HepG2 (cell line): ENCODE measurements around the gene STIP1. TPM values are rescaled to one million over a fixed set of nuclear protein-coding genes. Genes with fewer than 3 reads are reported as not detected.
A peak's percentile ranks its signal among the peaks of the same experiment; 100 is the strongest.

Experiments
- BORCS8-MEF2B ChIP-seq: sonication (generic); formaldehyde crosslinking; IDR thresholded peaks from 2 replicates; pipeline ENCODE4 v1.8.0; 2022; ENCODE audit warnings: mild to moderate bottlenecking, missing genetic modification reagents
- CENPT ChIP-seq: sonication (generic); formaldehyde crosslinking; IDR thresholded peaks from 2 replicates; pipeline ENCODE4 v1.8.0; 2022; ENCODE audit warnings: low read depth, mild to moderate bottlenecking, moderate library complexity, missing genetic modification reagents
- HMG20A ChIP-seq: IDR thresholded peaks from 2 replicates; pipeline ENCODE4 v1.6.1; 2016; ENCODE audit warnings: borderline replicate concordance
- KMT2B ChIP-seq: IDR thresholded peaks from 2 replicates; pipeline ENCODE4 v1.6.1; 2016; ENCODE audit warnings: missing genetic modification reagents, missing compliant biosample characterization
- NFAT5 ChIP-seq: sonication (generic); formaldehyde crosslinking; IDR thresholded peaks from 2 replicates; pipeline ENCODE4 v1.4.0; 2020; ENCODE audit warnings: missing genetic modification reagents
- NFE2 ChIP-seq: sonication (generic); formaldehyde crosslinking; IDR thresholded peaks from 2 replicates; pipeline ENCODE4 v1.4.0; 2020; ENCODE audit warnings: missing genetic modification reagents
- NFRKB ChIP-seq: fragments of 450-650 bp; IDR thresholded peaks from 2 replicates; pipeline ENCODE4 v1.6.1; 2017
- PAF1 ChIP-seq: IDR thresholded peaks from 2 replicates; pipeline ENCODE4 v1.6.1; 2016; ENCODE audit warnings: missing genetic modification reagents, missing compliant biosample characterization
- PRDM15 ChIP-seq: sonication (generic); formaldehyde crosslinking; IDR thresholded peaks from 2 replicates; pipeline ENCODE4 v1.4.0; 2020; ENCODE audit warnings: missing genetic modification reagents
- SALL1 ChIP-seq: sonication (generic); formaldehyde crosslinking; IDR thresholded peaks from 2 replicates; pipeline ENCODE4 v1.8.0; 2022; ENCODE audit warnings: mild to moderate bottlenecking, missing genetic modification reagents
- SPEN ChIP-seq: sonication (generic); formaldehyde crosslinking; IDR thresholded peaks from 2 replicates; pipeline ENCODE4 v1.5.1; 2020; ENCODE audit warnings: low read depth, mild to moderate bottlenecking, missing genetic modification reagents
- ZBTB7A ChIP-seq: sonication (generic); formaldehyde crosslinking; IDR thresholded peaks from 2 replicates; pipeline ENCODE4 v1.8.0; 2022; ENCODE audit warnings: mild to moderate bottlenecking, missing genetic modification reagents
- ZNF441 ChIP-seq: sonication (generic); formaldehyde crosslinking; IDR thresholded peaks from 2 replicates; pipeline ENCODE4 v1.7.0; 2021; ENCODE audit warnings: missing genetic modification reagents, borderline replicate concordance
- ZNF546 ChIP-seq: sonication (generic); formaldehyde crosslinking; conservative IDR thresholded peaks from 2 replicates; pipeline ENCODE4 v1.8.1; 2023; ENCODE audit warnings: mild to moderate bottlenecking, missing genetic modification reagents
- ZNF775 ChIP-seq: sonication (generic); formaldehyde crosslinking; IDR thresholded peaks from 2 replicates; pipeline ENCODE4 v1.4.0; 2020; ENCODE audit warnings: missing genetic modification reagents, mild to moderate bottlenecking, moderate library complexity, borderline replicate concordance
- polyA plus RNA-seq, 8 experiments: library from polyadenylated mRNA; depleted of rRNA in 3 of 8; stranded (reverse) in 7 of 8; unstranded in 1 of 8; fragments of >200 nt; fragmentation: Illumina TruSeq in 4 of 8; extraction: Trizol in 4 of 8; gene quantifications; 2 replicates each; pipeline versions ENCODE4 v1.2.1 to v1.2.3, GENCODE V29; 2011 to 2016; ENCODE audit warnings: low read depth in 4 of 8, missing spikeins in 1 of 8, mixed read lengths in 1 of 8; ENCODE audit not compliant: insufficient read depth in 1 of 8
- total RNA-seq, 5 experiments: library from RNA; depleted of rRNA; stranded (reverse); fragments of >200 nt; fragmentation: Illumina TruSeq; extraction: Trizol; gene quantifications; 2 replicates each; pipeline ENCODE4 v1.2.3, GENCODE V29; 2016; ENCODE audit warnings: low read depth in 1 of 5

STIP1 gene
- total and polyA plus RNA-seq, 2 of the 13 experiments (the other 11 are each of a cell fraction or from before 2014, with no cell fraction given), result 81.1 to 217 TPM

- no peak for TF ChIP-seq PAF1 (CRISPR knock-in tag)
- TF ChIP-seq KMT2B (CRISPR knock-in tag), result no peak
- no peak for TF ChIP-seq BORCS8-MEF2B (CRISPR knock-in tag)
- TF ChIP-seq CENPT (CRISPR knock-in tag), result no peak
- no peak for TF ChIP-seq ZBTB7A (CRISPR knock-in tag)
- peak; percentile 51; the same call in 1 of the 2 replicates for TF ChIP-seq SALL1
- no peak for TF ChIP-seq HMG20A (CRISPR knock-in tag)
- no peak for TF ChIP-seq NFRKB
- no peak for TF ChIP-seq PRDM15
- TF ChIP-seq ZNF441, result no peak
- no peak for TF ChIP-seq NFE2 (CRISPR knock-in tag)
- no peak for TF ChIP-seq NFAT5 (CRISPR knock-in tag)
- no peak for TF ChIP-seq ZNF546 (CRISPR knock-in tag)
- TF ChIP-seq ZNF775 (CRISPR knock-in tag), result no peak
- TF ChIP-seq SPEN (CRISPR knock-in tag), result no peak
These were observed 48.1 kb downstream of the STIP1 start, which contains the start of gene VEGFB (continued) for GRCh38 chr11:64233913-64234586.
